HepG2 (cell line): ENCODE results near the gene FRAS1. TPM values are rescaled to one million over a fixed set of nuclear protein-coding genes. Genes with fewer than 3 reads are reported as not detected.

Experiments used
- GABPB1 ChIP-seq: IDR thresholded peaks from 2 replicates; pipeline ENCODE4 v1.6.1; 2016; ENCODE audit warnings: mild to moderate bottlenecking, missing genetic modification reagents, moderate library complexity, missing compliant biosample characterization
- GZF1 ChIP-seq: sonication (generic); formaldehyde crosslinking; IDR thresholded peaks from 2 replicates; pipeline ENCODE4 v1.5.1; 2020; ENCODE audit warnings: mild to moderate bottlenecking, missing genetic modification reagents
- IRF2 ChIP-seq: IDR thresholded peaks from 2 replicates; pipeline ENCODE4 v1.6.1; 2018; ENCODE audit warnings: missing genetic modification reagents, missing compliant biosample characterization
- KLF16 ChIP-seq, 2 experiments: sonication (generic) in 1 of 2; formaldehyde crosslinking in 1 of 2; IDR thresholded peaks; 2 replicates each; pipeline versions ENCODE4 v1.6.1 to v1.8.0; 2016 to 2023; ENCODE audit warnings: missing genetic modification reagents in 2 of 2, missing compliant biosample characterization in 1 of 2
- MAZ ChIP-seq, 2 experiments: sonication (generic) in 1 of 2; formaldehyde crosslinking in 1 of 2; IDR thresholded peaks; 2 replicates each; pipeline versions ENCODE4 v1.5.0 to v1.6.1; 2012 to 2020; ENCODE audit warnings: low read depth in 2 of 2, mild to moderate bottlenecking in 2 of 2, borderline replicate concordance in 1 of 2, improper control_type of control experiment in 1 of 2, low read length in 1 of 2, missing genetic modification reagents in 1 of 2, moderate library complexity in 1 of 2
- MXD3 ChIP-seq: IDR thresholded peaks from 2 replicates; pipeline ENCODE4 v1.6.1; 2016; ENCODE audit warnings: mild to moderate bottlenecking, missing biosample characterization, missing genetic modification reagents
- NAIF1 ChIP-seq: sonication (generic); formaldehyde crosslinking; IDR thresholded peaks from 2 replicates; pipeline ENCODE4 v1.5.0; 2020; ENCODE audit warnings: mild to moderate bottlenecking, missing genetic modification reagents, borderline replicate concordance
- NFE2L1 ChIP-seq: sonication (generic); formaldehyde crosslinking; IDR thresholded peaks from 2 replicates; pipeline ENCODE4 v1.4.0; 2020; ENCODE audit warnings: missing genetic modification reagents, mild to moderate bottlenecking, borderline replicate concordance
- NR0B2 ChIP-seq: sonication (generic); formaldehyde crosslinking; IDR thresholded peaks from 2 replicates; pipeline ENCODE4 v1.4.0; 2020; ENCODE audit warnings: mild to moderate bottlenecking, missing genetic modification reagents
- PCBP1 ChIP-seq: fragments of 200-400 bp; formaldehyde crosslinking; IDR thresholded peaks from 2 replicates; pipeline ENCODE4 v1.6.1; 2017; ENCODE audit warnings: mild to moderate bottlenecking, low read depth, low read length, borderline replicate concordance
- POGZ ChIP-seq: sonication (generic); formaldehyde crosslinking; IDR thresholded peaks from 2 replicates; pipeline ENCODE4 v1.4.0; 2020; ENCODE audit warnings: mild to moderate bottlenecking, missing genetic modification reagents
- POLR2AphosphoS5 ChIP-seq: IDR thresholded peaks from 2 replicates; pipeline ENCODE4 v1.6.1; 2012; ENCODE audit warnings: low read depth, low read length
- TAF1 ChIP-seq: sonication (generic); formaldehyde crosslinking; IDR thresholded peaks from 2 replicates; pipeline ENCODE4 v1.4.0; 2020; ENCODE audit warnings: missing genetic modification reagents
- TBP ChIP-seq: sonication (generic); formaldehyde crosslinking; IDR thresholded peaks from 2 replicates; pipeline ENCODE4 v1.5.0; 2020; ENCODE audit warnings: missing genetic modification reagents
- TBX2 ChIP-seq: sonication (generic); formaldehyde crosslinking; IDR thresholded peaks from 2 replicates; pipeline ENCODE4 v1.5.0; 2020; ENCODE audit warnings: missing genetic modification reagents, mild to moderate bottlenecking, borderline replicate concordance
- U2AF1 ChIP-seq: fragments of 200-400 bp; formaldehyde crosslinking; optimal IDR thresholded peaks from 2 replicates; pipeline ENCODE3; 2017; ENCODE audit warnings: mild to moderate bottlenecking, low read depth, low read length
- USF2 ChIP-seq, 2 experiments: sonication (generic) in 1 of 2; formaldehyde crosslinking in 1 of 2; IDR thresholded peaks; 2 replicates each; pipeline versions ENCODE4 v1.5.1 to v1.6.1; 2011 to 2020; ENCODE audit warnings: borderline replicate concordance in 1 of 2, low read depth in 1 of 2, low read length in 1 of 2, mild to moderate bottlenecking in 1 of 2, missing genetic modification reagents in 1 of 2, moderate library complexity in 1 of 2
- ZBTB20 ChIP-seq: sonication (generic); formaldehyde crosslinking; IDR thresholded peaks from 2 replicates; pipeline ENCODE4 v1.8.1; 2023; ENCODE audit warnings: missing genetic modification reagents, low read depth, mild to moderate bottlenecking, borderline replicate concordance
- ZGPAT ChIP-seq: IDR thresholded peaks from 2 replicates; pipeline ENCODE4 v1.6.1; 2016; ENCODE audit warnings: mild to moderate bottlenecking
- ZHX1 ChIP-seq: sonication (generic); formaldehyde crosslinking; IDR thresholded peaks from 2 replicates; pipeline ENCODE4 v1.8.1; 2022; ENCODE audit warnings: low read depth, mild to moderate bottlenecking, missing genetic modification reagents
- ZNF746 ChIP-seq: sonication (generic); formaldehyde crosslinking; IDR thresholded peaks from 2 replicates; pipeline ENCODE4 v1.8.0; 2022; ENCODE audit warnings: mild to moderate bottlenecking, missing genetic modification reagents
- polyA plus RNA-seq, 8 experiments: library from polyadenylated mRNA; depleted of rRNA in 3 of 8; stranded (reverse) in 7 of 8; unstranded in 1 of 8; fragments of >200 nt; fragmentation: Illumina TruSeq in 4 of 8; extraction: Trizol in 4 of 8; gene quantifications; 2 replicates each; pipeline versions ENCODE4 v1.2.1 to v1.2.3, GENCODE V29; 2011 to 2016; ENCODE audit warnings: low read depth in 4 of 8, missing spikeins in 1 of 8, mixed read lengths in 1 of 8; ENCODE audit not compliant: insufficient read depth in 1 of 8
- total RNA-seq, 5 experiments: library from RNA; depleted of rRNA; stranded (reverse); fragments of >200 nt; fragmentation: Illumina TruSeq; extraction: Trizol; gene quantifications; 2 replicates each; pipeline ENCODE4 v1.2.3, GENCODE V29; 2016; ENCODE audit warnings: low read depth in 1 of 5

FRAS1 gene
- total and polyA plus RNA-seq, 2 of the 13 experiments (the other 11 are each of a cell fraction or from before 2014, with no cell fraction given): 22.5 to 31.6 TPM

- TF ChIP-seq TBX2 (peak; percentile 41; the same call in 1 of the 2 replicates), PCBP1 (no peak), ZNF746 (CRISPR knock-in tag) (peak; percentile 35; the same call in 1 of the 2 replicates), IRF2 (CRISPR knock-in tag) (peak; percentile 32; the same call in 1 of the 2 replicates), TBP (CRISPR knock-in tag) (0 out of 2 replicates have a peak, but pooled peaks have one; percentile 24), MXD3 (CRISPR knock-in tag) (no peak; the same call in 1 of the 2 replicates), GABPB1 (CRISPR knock-in tag) (peak; percentile 16; the same call in 1 of the 2 replicates), KLF16 (CRISPR knock-in tag; IDR thresholded peaks at IDR 0.05) (peak in 1 of 2 experiments; percentile 39; a peak in 1 of 4 replicates), ZGPAT (peak; percentile 51), USF2 (IDR thresholded peaks at IDR 0.05; ENCODE audit: low read depth, low read length) (no peak), USF2 (CRISPR knock-in tag; IDR thresholded peaks at IDR 0.05; ENCODE audit: borderline replicate concordance) (peak; percentile 32; the same call in 1 of the 2 replicates), TAF1 (CRISPR knock-in tag) (peak; percentile 77), NFE2L1 (CRISPR knock-in tag) (no peak), ZBTB20 (peak; percentile 11; the same call in 1 of the 2 replicates), POLR2AphosphoS5 (peak; percentile 58), ZHX1 (CRISPR knock-in tag) (0 out of 2 replicates have a peak, but pooled peaks have one; percentile 27), GZF1 (CRISPR knock-in tag) (0 out of 2 replicates have a peak, but pooled peaks have one; percentile 7), POGZ (CRISPR knock-in tag) (peak; percentile 41; the same call in 1 of the 2 replicates), NAIF1 (CRISPR knock-in tag) (0 out of 2 replicates have a peak, but pooled peaks have one; percentile 9), NR0B2 (CRISPR knock-in tag) (peak; percentile 42; the same call in 1 of the 2 replicates), MAZ (IDR thresholded peaks at IDR 0.05; ENCODE audit: borderline replicate concordance, low read depth, low read length) (no peak), MAZ (CRISPR knock-in tag; IDR thresholded peaks at IDR 0.05; ENCODE audit: low read depth) (peak; percentile 60), U2AF1 (no peak)
Measured at GRCh38 chr4:78057135-78057599, at the start of gene FRAS1 (continued).
